ENCODE measurements around the gene ADGRG4.
A peak's percentile ranks its signal among the peaks of the same experiment; 100 is the strongest.
"Not testable (repeated sequence)": the region's sequence is repeated elsewhere in the genome, so short reads cannot be mapped to it uniquely, and the experiment has no call there.

ADGRG4 gene

GRCh38 chrX:136300721-136301120 is at the start of gene ADGRG4:
Gene ADGRG4, plus strand, starts transcription at chrX:136300963. Its CDS starts 7,815 bp downstream, at chrX:136308778.
- CTCF ChIA-PET; DNase-seq (ENCODE audit: low spot score); H3K27ac ChIP-seq; POLR2A ChIA-PET (ENCODE audit: low non-redundant PET): not testable (repeated sequence)

DNA sequence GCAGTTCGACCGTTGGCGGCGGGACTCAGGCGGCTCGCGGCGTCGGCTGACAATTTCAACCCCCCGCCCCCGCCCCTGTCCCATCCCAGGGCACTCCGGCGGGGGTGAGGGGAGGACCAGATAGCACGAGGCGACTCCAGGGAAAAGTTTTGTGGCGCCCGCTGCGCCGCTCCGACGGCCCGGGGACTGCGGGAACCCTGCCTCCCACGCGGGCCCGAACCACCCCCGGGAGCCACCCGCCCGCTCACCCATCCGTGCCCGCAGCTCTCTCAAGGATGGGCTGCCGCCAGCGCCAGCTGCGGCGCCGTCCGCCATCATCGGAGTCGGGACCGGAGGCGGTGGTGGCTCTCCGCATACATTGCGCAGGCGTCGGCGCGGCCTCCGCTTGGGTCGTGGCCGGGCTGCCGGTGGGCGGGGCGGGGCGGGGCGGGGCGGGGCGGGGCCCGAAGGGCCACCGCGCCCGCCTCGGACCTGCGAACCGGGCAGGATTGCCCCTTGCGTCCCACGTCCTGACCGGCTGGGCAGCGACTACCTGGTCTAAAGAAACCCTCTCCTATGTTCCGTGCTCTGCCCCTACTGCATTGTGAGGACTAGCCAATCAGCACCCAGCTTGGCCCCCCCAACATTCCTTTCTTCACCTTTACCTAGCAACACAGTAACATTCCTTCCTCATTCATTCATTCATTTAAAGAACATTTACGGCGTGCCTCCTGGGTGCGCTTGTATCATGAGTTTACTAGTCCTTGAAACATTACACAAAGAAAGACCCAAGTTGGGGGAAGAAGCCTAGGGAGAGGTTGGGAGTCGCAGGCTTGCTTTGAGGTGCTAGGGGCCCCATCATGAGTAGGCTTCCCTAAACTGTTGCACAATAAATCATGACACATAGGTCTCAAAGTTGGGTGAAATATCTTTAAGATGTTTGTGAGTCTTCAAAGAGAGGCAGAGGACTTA is 49.4 kb upstream of the ADGRG4 start, which contains the start of gene MAP7D3:
Gene MAP7D3, minus strand, starts transcription at position 360 of the 951 bp plus-strand sequence. Its CDS starts 42 bp downstream, at position 318.
- DNase-seq (ENCODE audit: low spot score), result peak; percentile 69
- ChIA-PET CTCF (no interaction called here), POLR2A (ENCODE audit: low non-redundant PET) (no interaction called here)
- peak within 1 kb of the TSS; percentile 74 for H3K27ac ChIP-seq
- TF ChIP-seq, protein P1, sequence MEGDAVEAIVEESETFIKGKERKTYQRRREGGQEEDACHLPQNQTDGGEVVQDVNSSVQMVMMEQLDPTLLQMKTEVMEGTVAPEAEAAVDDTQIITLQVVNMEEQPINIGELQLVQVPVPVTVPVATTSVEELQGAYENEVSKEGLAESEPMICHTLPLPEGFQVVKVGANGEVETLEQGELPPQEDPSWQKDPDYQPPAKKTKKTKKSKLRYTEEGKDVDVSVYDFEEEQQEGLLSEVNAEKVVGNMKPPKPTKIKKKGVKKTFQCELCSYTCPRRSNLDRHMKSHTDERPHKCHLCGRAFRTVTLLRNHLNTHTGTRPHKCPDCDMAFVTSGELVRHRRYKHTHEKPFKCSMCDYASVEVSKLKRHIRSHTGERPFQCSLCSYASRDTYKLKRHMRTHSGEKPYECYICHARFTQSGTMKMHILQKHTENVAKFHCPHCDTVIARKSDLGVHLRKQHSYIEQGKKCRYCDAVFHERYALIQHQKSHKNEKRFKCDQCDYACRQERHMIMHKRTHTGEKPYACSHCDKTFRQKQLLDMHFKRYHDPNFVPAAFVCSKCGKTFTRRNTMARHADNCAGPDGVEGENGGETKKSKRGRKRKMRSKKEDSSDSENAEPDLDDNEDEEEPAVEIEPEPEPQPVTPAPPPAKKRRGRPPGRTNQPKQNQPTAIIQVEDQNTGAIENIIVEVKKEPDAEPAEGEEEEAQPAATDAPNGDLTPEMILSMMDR (conservative IDR thresholded peaks at IDR 0.05; ENCODE audit: low read depth), result no peak

DNA sequence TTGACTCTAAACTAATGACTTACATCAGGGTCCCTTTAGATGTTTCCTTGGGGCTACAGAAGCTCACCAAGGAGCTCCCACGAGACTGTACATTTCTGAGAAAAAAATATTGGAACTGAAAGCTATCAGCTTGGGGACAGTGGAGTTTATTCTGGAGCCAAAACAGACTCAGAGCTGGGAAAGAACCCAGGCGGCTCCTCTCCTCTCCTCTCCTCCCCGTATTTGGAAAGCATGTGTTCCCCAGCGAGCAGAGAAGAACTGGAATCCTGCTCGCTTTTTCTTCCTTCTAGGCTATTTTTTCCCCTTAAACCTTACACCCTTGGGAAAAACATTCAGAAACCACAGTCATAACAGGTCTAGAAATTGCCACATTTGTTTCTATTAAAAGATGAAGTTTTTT is 45.2 kb upstream of the ADGRG4 start:
- DNase-seq (ENCODE audit: low spot score), result no peak
- POLR2A ChIA-PET (ENCODE audit: low non-redundant PET), result no interaction called here
- CTCF ChIA-PET, result no interaction called here

GRCh38 chrX:136256026-136256425 is 44.7 kb upstream of the ADGRG4 start:
- POLR2A ChIA-PET (ENCODE audit: low non-redundant PET), result no interaction called here
- TF ChIP-seq, protein P1 (conservative IDR thresholded peaks at IDR 0.05; ENCODE audit: low read depth), result no peak
- CTCF ChIA-PET, result no interaction called here
- H3K27ac ChIP-seq, result no peak overlapping the region
- DNase-seq (ENCODE audit: low spot score), result no peak

More for the DNA sequence above, 45.2 kb upstream of the ADGRG4 start:
- no peak overlapping the region for H3K27ac ChIP-seq
- TF ChIP-seq, protein P1 (conservative IDR thresholded peaks at IDR 0.05; ENCODE audit: low read depth), result no peak

DNA sequence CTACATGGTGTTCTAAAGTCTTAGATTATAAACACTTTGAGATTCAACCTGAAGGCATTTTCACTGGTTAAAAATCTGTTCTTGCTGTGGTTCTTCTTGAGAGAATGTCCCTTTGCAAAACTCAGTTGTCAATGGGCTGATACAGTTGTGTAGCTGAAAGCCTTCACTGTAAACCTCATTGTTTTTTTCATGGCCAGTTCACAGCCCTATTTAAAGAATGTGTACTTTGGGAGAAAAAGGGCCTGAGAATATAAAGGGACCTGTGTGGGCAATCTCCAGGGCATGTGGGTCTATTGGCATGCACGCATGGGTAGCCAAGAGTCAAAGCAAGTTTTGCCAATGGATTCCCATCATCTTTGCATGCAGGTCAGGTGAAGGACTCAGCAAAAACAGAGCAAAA is 41.8 kb upstream of the ADGRG4 start:
- TF ChIP-seq, protein P1 (conservative IDR thresholded peaks at IDR 0.05; ENCODE audit: low read depth), result no peak
- ChIA-PET CTCF (interaction anchor here (1.1 kb wide), 1 partner anchor 9 kb away, joined by 3 read pairs; no protein-coding TSS in a partner anchor), POLR2A (ENCODE audit: low non-redundant PET) (no interaction called here)
- no peak overlapping the region for H3K27ac ChIP-seq
- no peak for DNase-seq (ENCODE audit: low spot score)

- no peak for DNase-seq (ENCODE audit: low spot score)
- TF ChIP-seq, protein P1 (conservative IDR thresholded peaks at IDR 0.05; ENCODE audit: low read depth), result no peak
- ChIA-PET CTCF (interaction anchor here (0.7 to 1.1 kb wide), 2 partner anchors 9 to 229 kb away, joined by 3 read pairs; no protein-coding TSS in a partner anchor), POLR2A (ENCODE audit: low non-redundant PET) (no interaction called here)
- no peak overlapping the region for H3K27ac ChIP-seq
Measured at GRCh38 chrX:136259543-136259942, 41.2 kb upstream of the ADGRG4 start.

DNA sequence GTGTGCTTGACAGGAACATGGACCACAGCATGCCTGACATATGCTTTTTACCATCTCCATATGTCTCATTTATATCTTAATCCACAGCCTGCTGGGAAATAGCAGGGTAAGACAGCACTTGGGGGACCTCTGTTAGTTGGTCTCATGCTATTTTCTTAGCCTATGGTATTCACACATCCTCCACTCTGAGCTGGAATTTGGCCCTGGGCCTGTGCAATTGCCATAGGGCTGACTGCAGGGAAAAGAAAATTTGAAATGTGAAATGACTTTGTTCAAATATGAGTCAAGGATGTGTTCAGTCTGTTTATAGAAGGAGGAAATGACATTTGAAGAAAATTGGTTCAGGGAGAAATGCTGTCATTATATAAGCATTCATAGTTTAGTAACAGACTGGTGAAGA is 40.0 kb upstream of the ADGRG4 start:
- ChIA-PET CTCF (no interaction called here), POLR2A (ENCODE audit: low non-redundant PET) (no interaction called here)
- H3K27ac ChIP-seq, result no peak overlapping the region
- DNase-seq (ENCODE audit: low spot score), result no peak
- TF ChIP-seq, protein P1 (conservative IDR thresholded peaks at IDR 0.05; ENCODE audit: low read depth), result no peak
